Subcutaneous adipose tissue (tissue), 4 donors: ENCODE data around the gene TSPAN31. TPM values are rescaled to one million over a fixed set of nuclear protein-coding genes. Genes with fewer than 3 reads are reported as not detected.

Experiments used
- CTCF ChIP-seq: fragments of 450-650 bp; IDR thresholded peaks from one replicate; pipeline ENCODE4 v1.5.1; 2016; ENCODE audit warnings: low read depth, mild to moderate bottlenecking, control low read depth, antibody characterized with exemption, moderate library complexity
- total RNA-seq, 4 donors: library from RNA; depleted of rRNA; stranded (reverse); fragments of >200 nt; gene quantifications; one replicate each; pipeline ENCODE4 v1.1.0, GENCODE V29; 2016

The TSPAN31 gene
- total RNA-seq, 4 donors from 2014 or later = 52.8 to 116 (median 62.2) TPM

- no peak for TF ChIP-seq CTCF
Measured at GRCh38 chr12:57776247-57776587, 31.4 kb downstream of the TSPAN31 start.

- TF ChIP-seq CTCF = no peak
Measured at GRCh38 chr12:57777367-57777766, 32.5 kb downstream of the TSPAN31 start.

GRCh38 chr12:57777911-57778310, 33.1 kb downstream of the TSPAN31 start:
- no peak for TF ChIP-seq CTCF

- TF ChIP-seq CTCF = no peak
Measured at GRCh38 chr12:57779736-57780135, 34.9 kb downstream of the TSPAN31 start.

- no peak for TF ChIP-seq CTCF
Measured at GRCh38 chr12:57780284-57780897, 35.6 kb downstream of the TSPAN31 start.

- TF ChIP-seq CTCF = no peak
Measured at GRCh38 chr12:57781244-57781643, 36.4 kb downstream of the TSPAN31 start.

- no peak for TF ChIP-seq CTCF
Measured at GRCh38 chr12:57781801-57782200, 37.0 kb downstream of the TSPAN31 start.
